Measurements from ENCODE around the gene IMMP2L.

IMMP2L gene

GRCh38 chr7:111384065-111384891 is 178.0 kb downstream of the IMMP2L start:
- no peak overlapping the region for H3K4me3 ChIP-seq (replicated peaks; ENCODE audit: low read depth, low read length)
- TF ChIP-seq, protein P1, sequence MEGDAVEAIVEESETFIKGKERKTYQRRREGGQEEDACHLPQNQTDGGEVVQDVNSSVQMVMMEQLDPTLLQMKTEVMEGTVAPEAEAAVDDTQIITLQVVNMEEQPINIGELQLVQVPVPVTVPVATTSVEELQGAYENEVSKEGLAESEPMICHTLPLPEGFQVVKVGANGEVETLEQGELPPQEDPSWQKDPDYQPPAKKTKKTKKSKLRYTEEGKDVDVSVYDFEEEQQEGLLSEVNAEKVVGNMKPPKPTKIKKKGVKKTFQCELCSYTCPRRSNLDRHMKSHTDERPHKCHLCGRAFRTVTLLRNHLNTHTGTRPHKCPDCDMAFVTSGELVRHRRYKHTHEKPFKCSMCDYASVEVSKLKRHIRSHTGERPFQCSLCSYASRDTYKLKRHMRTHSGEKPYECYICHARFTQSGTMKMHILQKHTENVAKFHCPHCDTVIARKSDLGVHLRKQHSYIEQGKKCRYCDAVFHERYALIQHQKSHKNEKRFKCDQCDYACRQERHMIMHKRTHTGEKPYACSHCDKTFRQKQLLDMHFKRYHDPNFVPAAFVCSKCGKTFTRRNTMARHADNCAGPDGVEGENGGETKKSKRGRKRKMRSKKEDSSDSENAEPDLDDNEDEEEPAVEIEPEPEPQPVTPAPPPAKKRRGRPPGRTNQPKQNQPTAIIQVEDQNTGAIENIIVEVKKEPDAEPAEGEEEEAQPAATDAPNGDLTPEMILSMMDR (IDR thresholded peaks at IDR 0.05; ENCODE audit: low read length, missing control alignments) = no peak
- peak; percentile 58 for DNase-seq (ENCODE audit: low read depth)

GRCh38 chr7:111383133-111383532 is 179.2 kb downstream of the IMMP2L start:
- TF ChIP-seq, protein P1 (IDR thresholded peaks at IDR 0.05; ENCODE audit: low read length, missing control alignments) = no peak
- no peak for DNase-seq (ENCODE audit: low read depth)
- H3K4me3 ChIP-seq (replicated peaks; ENCODE audit: low read depth, low read length) = no peak overlapping the region

DNA sequence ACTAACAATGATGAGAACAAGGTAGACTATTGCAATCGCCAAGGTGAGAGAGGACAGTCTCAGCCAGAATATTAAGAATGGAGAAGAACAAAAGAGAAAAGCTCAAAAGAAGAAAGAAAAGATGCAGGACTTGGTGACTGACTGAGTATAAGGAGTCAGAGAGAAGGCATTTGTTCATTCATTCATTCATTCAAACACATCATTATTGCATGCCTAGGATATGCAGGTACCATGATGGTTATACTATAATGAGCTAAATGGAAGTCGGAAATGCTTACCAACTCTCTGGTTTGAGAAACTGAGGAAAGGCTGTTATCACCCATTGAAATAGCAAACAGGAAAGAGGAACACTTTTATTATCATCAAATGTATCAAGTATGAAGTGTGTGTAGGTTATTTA is 180.7 kb downstream of the IMMP2L start:
- TF ChIP-seq, protein P1 (IDR thresholded peaks at IDR 0.05; ENCODE audit: low read length, missing control alignments) = no peak
- no peak overlapping the region for H3K4me3 ChIP-seq (replicated peaks; ENCODE audit: low read depth, low read length)
- no peak for DNase-seq (ENCODE audit: low read depth)

DNA sequence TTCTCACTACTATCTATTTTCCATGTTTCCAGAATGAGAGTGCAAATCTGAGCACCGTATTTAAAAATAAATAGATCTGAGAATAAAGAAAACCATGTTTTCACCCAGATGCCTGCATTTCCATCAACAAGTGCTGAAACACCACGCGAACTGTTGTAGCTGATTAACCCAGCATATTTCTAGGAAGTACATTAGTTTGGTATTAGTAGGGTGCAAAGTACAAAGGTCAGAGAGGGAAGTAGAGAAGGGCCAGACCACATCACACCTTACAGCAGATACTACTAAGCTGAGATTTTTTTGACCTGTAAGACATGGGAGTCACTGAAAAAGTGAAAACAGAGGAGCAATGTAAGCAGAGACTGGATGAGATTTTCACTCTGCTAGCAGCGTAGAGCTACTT is 181.3 kb downstream of the IMMP2L start:
- no peak overlapping the region for H3K4me3 ChIP-seq (replicated peaks; ENCODE audit: low read depth, low read length)
- DNase-seq (ENCODE audit: low read depth) = no peak
- TF ChIP-seq, protein P1 (IDR thresholded peaks at IDR 0.05; ENCODE audit: low read length, missing control alignments) = no peak

DNA sequence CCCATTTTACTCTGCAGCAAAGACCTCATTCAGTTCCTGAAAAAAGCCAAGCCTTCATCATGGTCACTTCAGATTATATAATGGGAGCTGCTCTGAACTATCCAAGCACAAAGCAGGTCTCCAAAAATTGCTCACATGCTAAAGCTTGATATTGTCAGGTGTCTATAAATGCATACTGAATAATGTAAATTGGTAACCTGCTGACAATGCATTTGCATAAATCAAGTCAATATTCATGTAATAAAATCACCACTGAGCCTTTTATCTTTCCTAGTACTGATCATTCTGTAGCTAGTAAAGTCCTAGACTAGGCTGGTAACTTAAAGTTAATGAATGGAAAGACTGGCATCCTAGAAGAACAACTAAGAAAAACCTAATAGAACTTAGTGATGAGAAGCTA is 188.3 kb downstream of the IMMP2L start:
- no peak overlapping the region for H3K4me3 ChIP-seq (replicated peaks; ENCODE audit: low read depth, low read length)
- TF ChIP-seq, protein P1 (IDR thresholded peaks at IDR 0.05; ENCODE audit: low read length, missing control alignments) = no peak
- DNase-seq (ENCODE audit: low read depth) = no peak

DNA sequence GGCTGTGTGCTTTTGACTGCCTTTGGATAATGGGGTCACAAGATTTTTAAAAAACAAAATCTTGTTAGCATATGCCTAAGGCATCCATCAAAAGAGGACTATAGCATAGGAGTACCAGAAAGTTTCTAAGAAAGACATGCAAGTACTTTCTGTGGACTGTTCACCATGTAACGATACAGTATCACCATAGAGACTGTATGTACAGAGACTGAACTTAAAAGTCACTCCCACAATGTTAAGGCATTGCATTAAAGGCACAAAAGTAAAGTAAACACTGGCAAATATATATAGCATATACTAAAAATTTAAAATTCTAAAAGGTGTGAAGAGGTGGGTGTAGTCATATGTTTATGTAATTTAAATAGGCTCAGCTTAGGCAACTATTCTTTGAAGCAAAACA is 190.9 kb downstream of the IMMP2L start:
- DNase-seq (ENCODE audit: low read depth) = no peak
- TF ChIP-seq, protein P1 (IDR thresholded peaks at IDR 0.05; ENCODE audit: low read length, missing control alignments) = no peak
- no peak overlapping the region for H3K4me3 ChIP-seq (replicated peaks; ENCODE audit: low read depth, low read length)

DNA sequence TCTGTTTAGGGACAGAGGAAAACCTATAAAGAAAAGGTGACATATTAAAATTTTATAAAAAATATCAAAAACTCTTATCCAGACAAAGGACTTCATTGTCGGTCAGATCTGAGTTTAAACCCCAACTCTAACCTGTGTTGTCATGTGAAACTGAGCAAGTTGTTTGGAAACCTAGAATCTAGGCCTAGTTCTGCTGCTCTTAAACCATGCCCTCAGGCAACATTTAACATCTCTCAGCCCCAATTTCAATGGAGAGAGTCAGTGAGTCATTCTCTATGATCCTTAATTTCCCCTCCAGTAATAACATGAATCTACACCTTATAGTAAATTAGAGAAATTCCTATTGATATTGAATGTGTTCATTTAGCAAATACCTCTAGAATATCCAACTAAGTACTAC is 192.3 kb downstream of the IMMP2L start:
- no peak for DNase-seq (ENCODE audit: low read depth)
- H3K4me3 ChIP-seq (replicated peaks; ENCODE audit: low read depth, low read length) = no peak overlapping the region
- TF ChIP-seq, protein P1 (IDR thresholded peaks at IDR 0.05; ENCODE audit: low read length, missing control alignments) = no peak

Data from fibroblast of pulmonary artery (primary cell).